DOHH2 (cell line): ENCODE results near the gene BBS9.

Experiments
- CTCF ChIP-seq: fragments of 200-600 bp; sonication (generic); IDR thresholded peaks from one replicate; pipeline ENCODE4 v1.5.1; 2014; ENCODE audit warnings: antibody characterized with exemption, mild to moderate bottlenecking, low read depth, low read length; ENCODE audit not compliant: poor library complexity, severe bottlenecking
- EZH2phosphoT487 ChIP-seq: fragments of 200-600 bp; sonication (generic); IDR thresholded peaks from 2 replicates; pipeline ENCODE4 v1.6.1; 2017; ENCODE audit warnings: borderline replicate concordance, mild to moderate bottlenecking, antibody characterized with exemption, low read length, moderate library complexity, mixed read lengths

DNA sequence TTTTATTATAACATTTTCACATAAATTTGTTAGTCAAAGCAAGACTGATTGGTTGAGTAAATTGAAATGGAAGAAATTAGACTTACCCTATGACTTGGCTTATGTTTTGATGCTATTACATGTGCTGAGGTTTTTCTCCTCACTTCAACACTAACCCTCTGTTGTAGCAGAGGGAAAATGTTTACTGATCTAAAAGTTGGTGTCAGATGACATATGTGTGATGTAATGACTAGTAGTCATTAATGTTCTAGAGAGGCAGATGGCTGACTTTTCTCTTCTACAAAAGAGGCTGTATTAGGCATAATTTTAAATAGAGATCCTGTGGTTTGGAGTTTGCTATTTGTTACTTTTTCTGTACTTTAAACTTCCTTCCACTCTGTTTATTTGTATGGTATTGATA is 266.0 kb downstream of the BBS9 start:
- TF ChIP-seq EZH2phosphoT487, result no peak
- TF ChIP-seq CTCF, result no peak
